ENCODE results near the gene RUVBL2. TPM values are rescaled to one million over a fixed set of nuclear protein-coding genes. Genes with fewer than 3 reads are reported as not detected.

Gene RUVBL2
- total and polyA plus RNA-seq, 4 donors, result 29.6 to 80.1 (median 49.6) TPM

GRCh38 chr19:48962849-48963165, 30.9 kb upstream of the RUVBL2 start:
- H3K9ac ChIP-seq (ENCODE audit: low read depth in 1 of 2, low read length in 2 of 2), result peak overlapping the region; percentile 70 to 92

More at GRCh38 chr19:48962849-48963165, 30.9 kb upstream of the RUVBL2 start:
- WGBS, result 12% methylated on average over 7 of the region's 7 CpGs
- Histone ChIP-seq H3K4me1 (ENCODE audit: control insufficient read depth in 4 of 4, insufficient read depth in 4 of 4, low read length in 3 of 4) (peaks cover 7 to 32% (median 18%) of the 10 kb centered on the region in 4 donors), H3K27me3 (ENCODE audit: control insufficient read depth in 4 of 4, insufficient read depth in 4 of 4, low read length in 3 of 4) (no peaks in the 10 kb centered on the region), H3K4me3 (ENCODE audit: low read depth in 1 of 3, low read length in 3 of 3) (peak overlapping the region; percentile 18 to 53 (median 27)), H3K36me3 (ENCODE audit: control insufficient read depth in 4 of 4, insufficient read depth in 3 of 4, low read depth in 1 of 4, low read length in 3 of 4) (peaks cover 0 to 5% (median 1%) of the 10 kb centered on the region in 4 donors), H3K27ac (ENCODE audit: low read depth in 1 of 2, low read length in 2 of 2) (peak overlapping the region; percentile 90 to 96), H3K9me3 (ENCODE audit: control insufficient read depth in 4 of 4, low read length in 3 of 4) (no peaks in the 10 kb centered on the region)
- peak; percentile 47 for DNase-seq (ENCODE audit: low spot score)
- TF ChIP-seq CTCF (IDR thresholded peaks at IDR 0.05; ENCODE audit: low read depth, low read length, missing input control), result no peak
- no peak for TF ChIP-seq TAF1 (conservative IDR thresholded peaks at IDR 0.05)
- TF ChIP-seq FOXA1 (IDR thresholded peaks at IDR 0.05), result no peak
- TF ChIP-seq RXRA (IDR thresholded peaks at IDR 0.05), result no peak
- no peak for TF ChIP-seq MAX (IDR thresholded peaks at IDR 0.05)
- no peak for TF ChIP-seq SP1 (IDR thresholded peaks at IDR 0.05)
- TF ChIP-seq FOXA2 (IDR thresholded peaks at IDR 0.05), result no peak
- no peak for TF ChIP-seq RAD21 (IDR thresholded peaks at IDR 0.05)
- no peak for TF ChIP-seq HNF4A (conservative IDR thresholded peaks at IDR 0.05)
- no peak for TF ChIP-seq YY1 (IDR thresholded peaks at IDR 0.05)
- TF ChIP-seq NR2F2 (IDR thresholded peaks at IDR 0.05), result no peak
- no peak for TF ChIP-seq JUND (IDR thresholded peaks at IDR 0.05)
- TF ChIP-seq REST (IDR thresholded peaks at IDR 0.05), result no peak
- no peak for TF ChIP-seq HNF4G (IDR thresholded peaks at IDR 0.05)
- no peak for TF ChIP-seq ZBTB33 (IDR thresholded peaks at IDR 0.05)
- TF ChIP-seq GABPA (IDR thresholded peaks at IDR 0.05 in 1 of 2, conservative IDR thresholded peaks at IDR 0.05 in 1 of 2), result no peak
- TF ChIP-seq ATF3 (IDR thresholded peaks at IDR 0.05), result no peak
- no peak for TF ChIP-seq EGR1 (IDR thresholded peaks at IDR 0.05; ENCODE audit: low read depth in 2 of 2)
